ENCODE measurements around the gene RAMP1. TPM values are rescaled to one million over a fixed set of nuclear protein-coding genes. Genes with fewer than 3 reads are reported as not detected.

RAMP1 gene
- total RNA-seq, 2 experiments from 2014 or later: 0.30 to 0.32 TPM

GRCh38 chr2:237901932-237902850, 42.8 kb downstream of the RAMP1 start:
- intact Hi-C loops (cut with DNase I, micrococcal nuclease): no loop called here

GRCh38 chr2:237904831-237905599, 45.6 kb downstream of the RAMP1 start:
- ChIA-PET POLR2A (interaction anchor here (0.6 kb wide), 1 partner anchor 17 kb away, joined by 3 read pairs; no protein-coding TSS in a partner anchor), CTCF (interaction anchor here (0.5 kb wide), 1 partner anchor 102 kb away, joined by 4 read pairs; no protein-coding TSS in a partner anchor)
- intact Hi-C loops (cut with DNase I, micrococcal nuclease): no loop called here
- peaks cover 7% of the 10 kb centered on the region for H3K36me3 Mint-ChIP-seq (ENCODE audit: low read depth)
- no peak overlapping the region for H3K4me3 Mint-ChIP-seq
- no peaks in the 10 kb centered on the region for H3K27me3 Mint-ChIP-seq
- H3K4me1 Mint-ChIP-seq: peaks cover 30% of the 10 kb centered on the region
- peak overlapping the region; percentile 88 for H3K27ac Mint-ChIP-seq
- ATAC-seq: peak; percentile 52
- DNase-seq: peak; percentile 47
- H3K9me3 Mint-ChIP-seq (ENCODE audit: low read depth): peaks cover 7% of the 10 kb centered on the region

More at GRCh38 chr2:237901932-237902850, 42.8 kb downstream of the RAMP1 start:
- peaks cover 52% of the 10 kb centered on the region for H3K4me1 Mint-ChIP-seq
- CTCF ChIA-PET: interaction anchor here (0.7 kb wide), 1 partner anchor 21 kb away, joined by 3 read pairs; no protein-coding TSS in a partner anchor
- peaks cover 3% of the 10 kb centered on the region for H3K9me3 Mint-ChIP-seq (ENCODE audit: low read depth)
- H3K27me3 Mint-ChIP-seq: no peaks in the 10 kb centered on the region
- POLR2A ChIA-PET: no interaction called here
- peaks cover 3% of the 10 kb centered on the region for H3K36me3 Mint-ChIP-seq (ENCODE audit: low read depth)
- no peak overlapping the region for H3K4me3 Mint-ChIP-seq
- ATAC-seq (no peak), DNase-seq (peak; percentile 27)
- H3K27ac Mint-ChIP-seq: peak overlapping the region; percentile 47

- POLR2A ChIA-PET: no interaction called here
- Mint-ChIP-seq H3K27ac (peak overlapping the region; percentile 4), H3K4me3 (no peak overlapping the region), H3K9me3 (ENCODE audit: low read depth) (peaks cover 11% of the 10 kb centered on the region), H3K27me3 (no peaks in the 10 kb centered on the region), H3K4me1 (peaks cover 17% of the 10 kb centered on the region), H3K36me3 (ENCODE audit: low read depth) (peaks cover 7% of the 10 kb centered on the region)
- intact Hi-C loops (cut with DNase I, micrococcal nuclease): no loop called here
- CTCF ChIA-PET: interaction anchor here (0.8 kb wide), 1 partner anchor 16 kb away, joined by 3 read pairs; no protein-coding TSS in a partner anchor
- ATAC-seq (no peak), DNase-seq (no peak)
These were observed 47.7 kb downstream of the RAMP1 start for GRCh38 chr2:237907144-237907543.

GRCh38 chr2:237909075-237909695, 49.8 kb downstream of the RAMP1 start:
- Mint-ChIP-seq H3K27me3 (no peaks in the 10 kb centered on the region), H3K27ac (no peak overlapping the region), H3K36me3 (ENCODE audit: low read depth) (peaks cover 7% of the 10 kb centered on the region), H3K4me3 (no peak overlapping the region), H3K4me1 (peaks cover 15% of the 10 kb centered on the region), H3K9me3 (ENCODE audit: low read depth) (peaks cover 11% of the 10 kb centered on the region)
- ChIA-PET CTCF (no interaction called here), POLR2A (no interaction called here)
- intact Hi-C loops (cut with DNase I, micrococcal nuclease): no loop called here
- ATAC-seq: no peak
- DNase-seq: no peak

GRCh38 chr2:237909801-237910475, 50.5 kb downstream of the RAMP1 start:
- peaks cover 11% of the 10 kb centered on the region for H3K4me1 Mint-ChIP-seq
- H3K27ac Mint-ChIP-seq: no peak overlapping the region
- DNase-seq (no peak), ATAC-seq (no peak)
- ChIA-PET CTCF (no interaction called here), POLR2A (no interaction called here)
- peaks cover 11% of the 10 kb centered on the region for H3K9me3 Mint-ChIP-seq (ENCODE audit: low read depth)
- H3K4me3 Mint-ChIP-seq: no peak overlapping the region
- intact Hi-C loops (cut with DNase I, micrococcal nuclease): no loop called here
- H3K36me3 Mint-ChIP-seq (ENCODE audit: low read depth): peaks cover 7% of the 10 kb centered on the region
- H3K27me3 Mint-ChIP-seq: no peaks in the 10 kb centered on the region

- Mint-ChIP-seq H3K27ac (no peak overlapping the region), H3K27me3 (no peaks in the 10 kb centered on the region), H3K4me1 (peaks cover 4% of the 10 kb centered on the region), H3K4me3 (no peak overlapping the region), H3K9me3 (ENCODE audit: low read depth) (peaks cover 11% of the 10 kb centered on the region), H3K36me3 (ENCODE audit: low read depth) (peaks cover 7% of the 10 kb centered on the region)
- intact Hi-C loops (cut with DNase I, micrococcal nuclease): no loop called here
- DNase-seq (no peak), ATAC-seq (peak; percentile 42)
- POLR2A ChIA-PET: no interaction called here
- CTCF ChIA-PET: no interaction called here
These were observed 51.3 kb downstream of the RAMP1 start for GRCh38 chr2:237910576-237911362.

GRCh38 chr2:237911363-237912017, 52.1 kb downstream of the RAMP1 start:
- H3K4me1 Mint-ChIP-seq: no peaks in the 10 kb centered on the region
- no peak for ATAC-seq
- peaks cover 7% of the 10 kb centered on the region for H3K36me3 Mint-ChIP-seq (ENCODE audit: low read depth)

GRCh38 chr2:237912271-237913192, 53.1 kb downstream of the RAMP1 start:
- Mint-ChIP-seq H3K4me1 (no peaks in the 10 kb centered on the region), H3K9me3 (ENCODE audit: low read depth) (peaks cover 5% of the 10 kb centered on the region), H3K4me3 (no peak overlapping the region), H3K36me3 (ENCODE audit: low read depth) (peaks cover under 1% of the 10 kb centered on the region), H3K27me3 (no peaks in the 10 kb centered on the region), H3K27ac (no peak overlapping the region)
- POLR2A ChIA-PET: no interaction called here
- ATAC-seq (no peak), DNase-seq (no peak)
- intact Hi-C loops (cut with DNase I, micrococcal nuclease): no loop called here
- CTCF ChIA-PET: interaction anchor here (0.7 kb wide), 1 partner anchor 9 kb away, joined by 3 read pairs; no protein-coding TSS in a partner anchor

More at GRCh38 chr2:237911363-237912017, 52.1 kb downstream of the RAMP1 start:
- Mint-ChIP-seq H3K9me3 (ENCODE audit: low read depth) (peaks cover 11% of the 10 kb centered on the region), H3K4me3 (no peak overlapping the region), H3K27ac (no peak overlapping the region), H3K27me3 (no peaks in the 10 kb centered on the region)
- CTCF ChIA-PET: interaction anchor here (0.7 kb wide), 1 partner anchor 8 kb away, joined by 3 read pairs; no protein-coding TSS in a partner anchor
- no peak for DNase-seq
- POLR2A ChIA-PET: no interaction called here
- intact Hi-C loops (cut with DNase I, micrococcal nuclease): no loop called here

GRCh38 chr2:237913193-237913917, 53.9 kb downstream of the RAMP1 start:
- no peaks in the 10 kb centered on the region for H3K27me3 Mint-ChIP-seq
- no peak overlapping the region for H3K4me3 Mint-ChIP-seq
- H3K36me3 Mint-ChIP-seq (ENCODE audit: low read depth): no peaks in the 10 kb centered on the region
- POLR2A ChIA-PET: no interaction called here
- intact Hi-C loops (cut with DNase I, micrococcal nuclease): no loop called here
- H3K9me3 Mint-ChIP-seq (ENCODE audit: low read depth): peaks cover 4% of the 10 kb centered on the region
- H3K4me1 Mint-ChIP-seq: no peaks in the 10 kb centered on the region
- CTCF ChIA-PET: no interaction called here
- DNase-seq: no peak
- ATAC-seq: no peak
- no peak overlapping the region for H3K27ac Mint-ChIP-seq

Data from activated CD4-positive, alpha-beta T cell treated with anti-CD3 and anti-CD28 coated beads for 36 hours (primary cell).